BLaER1 (cell line): ENCODE measurements around the gene PLA2G4A.

Experiments used
- H3K27ac ChIP-seq: shearing (Covaris generic); formaldehyde crosslinking; 2 replicates; pipeline ENCODE4 v1.8.1; 2022
- H3K27me3 ChIP-seq: shearing (Covaris generic); formaldehyde crosslinking; 2 replicates; pipeline ENCODE4 v1.8.1; 2022
- H3K36me3 ChIP-seq: shearing (Covaris generic); formaldehyde crosslinking; 2 replicates; pipeline ENCODE4 v1.8.1; 2022
- H3K4me1 ChIP-seq: shearing (Covaris generic); formaldehyde crosslinking; 2 replicates; pipeline ENCODE4 v1.8.1; 2022
- H3K4me2 ChIP-seq: shearing (Covaris generic); formaldehyde crosslinking; 2 replicates; pipeline ENCODE4 v1.8.1; 2022
- H3K4me3 ChIP-seq: shearing (Covaris generic); formaldehyde crosslinking; 2 replicates; pipeline ENCODE4 v1.8.1; 2022
- H3K9ac ChIP-seq: shearing (Covaris generic); formaldehyde crosslinking; 2 replicates; pipeline ENCODE4 v1.8.1; 2022
- H3K9me3 ChIP-seq: shearing (Covaris generic); formaldehyde crosslinking; 2 replicates; pipeline ENCODE4 v1.8.1; 2022
- H4K20me1 ChIP-seq: shearing (Covaris generic); formaldehyde crosslinking; 2 replicates; pipeline ENCODE4 v1.8.1; 2022
- Cebpa-rat ChIP-seq: shearing (Covaris generic); IDR thresholded peaks from 2 replicates; pipeline ENCODE4 v1.8.1; 2022

Gene PLA2G4A

DNA sequence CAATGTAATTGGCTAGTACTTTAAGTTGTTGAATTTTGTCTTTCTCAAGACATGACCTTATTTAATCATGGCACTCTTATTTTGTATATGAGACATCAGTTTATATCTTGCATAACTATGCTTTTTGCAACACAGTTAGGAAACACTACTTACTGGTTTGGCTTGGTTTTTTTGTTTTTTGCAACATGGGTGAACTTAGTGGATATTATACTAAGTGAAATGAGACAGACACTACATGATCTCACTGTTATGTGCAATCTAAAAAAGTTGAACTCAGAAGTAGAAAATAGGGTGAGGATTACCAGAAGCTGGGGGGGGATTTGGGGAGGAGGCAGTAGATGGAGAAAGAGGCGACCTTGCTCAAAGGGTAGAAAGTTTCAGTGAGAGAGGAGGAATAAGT is 132.1 kb downstream of the PLA2G4A start:
- Histone ChIP-seq H3K36me3 (no peaks in the 10 kb centered on the region), H3K27ac (no peak overlapping the region), H3K4me2 (no peak overlapping the region), H3K9ac (no peak overlapping the region), H3K4me3 (no peak overlapping the region), H3K4me1 (no peaks in the 10 kb centered on the region), H3K27me3 (no peaks in the 10 kb centered on the region), H4K20me1 (no peaks in the 10 kb centered on the region), H3K9me3 (no peaks in the 10 kb centered on the region)
- no peak for TF ChIP-seq Cebpa-rat

GRCh38 chr1:186965847-186966246 is 137.1 kb downstream of the PLA2G4A start:
- no peak for TF ChIP-seq Cebpa-rat
- no peaks in the 10 kb centered on the region for H3K4me1 ChIP-seq
- no peaks in the 10 kb centered on the region for H3K27me3 ChIP-seq
- no peaks in the 10 kb centered on the region for H4K20me1 ChIP-seq
- H3K36me3 ChIP-seq, result no peaks in the 10 kb centered on the region
- no peak overlapping the region for H3K27ac ChIP-seq
- H3K9me3 ChIP-seq, result no peaks in the 10 kb centered on the region
- H3K4me3 ChIP-seq, result no peak overlapping the region
- H3K9ac ChIP-seq, result no peak overlapping the region
- no peak overlapping the region for H3K4me2 ChIP-seq

DNA sequence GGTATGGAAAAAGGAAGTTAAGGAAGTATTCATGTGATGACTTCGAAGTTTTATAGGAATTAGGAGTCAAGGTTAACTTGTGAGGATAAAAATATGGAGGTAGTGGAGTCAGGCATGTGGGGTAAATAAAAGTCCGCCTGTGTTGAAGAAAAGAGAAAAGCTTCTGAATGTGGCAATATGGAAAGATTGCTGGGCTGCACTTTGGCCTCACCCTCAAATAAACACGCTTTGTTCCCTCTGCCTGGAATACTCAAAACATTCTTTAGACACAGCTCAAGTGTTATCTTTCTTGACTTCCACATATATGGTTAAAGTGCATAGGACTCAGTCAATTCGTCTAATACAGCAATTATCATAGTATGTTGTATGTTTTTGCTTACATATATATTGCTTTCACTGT is 137.7 kb downstream of the PLA2G4A start:
- Histone ChIP-seq H3K4me2 (no peak overlapping the region), H3K4me1 (no peaks in the 10 kb centered on the region), H3K27me3 (no peaks in the 10 kb centered on the region), H3K27ac (no peak overlapping the region), H3K9me3 (no peaks in the 10 kb centered on the region), H3K9ac (no peak overlapping the region), H3K36me3 (no peaks in the 10 kb centered on the region), H3K4me3 (no peak overlapping the region), H4K20me1 (no peaks in the 10 kb centered on the region)
- TF ChIP-seq Cebpa-rat, result no peak

- Histone ChIP-seq H3K36me3 (no peaks in the 10 kb centered on the region), H3K9ac (no peak overlapping the region), H3K27ac (no peak overlapping the region), H3K9me3 (no peaks in the 10 kb centered on the region), H3K4me1 (no peaks in the 10 kb centered on the region), H3K27me3 (no peaks in the 10 kb centered on the region), H3K4me3 (no peak overlapping the region), H3K4me2 (no peak overlapping the region), H4K20me1 (no peaks in the 10 kb centered on the region)
- TF ChIP-seq Cebpa-rat, result no peak
Measured at GRCh38 chr1:186967656-186968394, 139.1 kb downstream of the PLA2G4A start.

DNA sequence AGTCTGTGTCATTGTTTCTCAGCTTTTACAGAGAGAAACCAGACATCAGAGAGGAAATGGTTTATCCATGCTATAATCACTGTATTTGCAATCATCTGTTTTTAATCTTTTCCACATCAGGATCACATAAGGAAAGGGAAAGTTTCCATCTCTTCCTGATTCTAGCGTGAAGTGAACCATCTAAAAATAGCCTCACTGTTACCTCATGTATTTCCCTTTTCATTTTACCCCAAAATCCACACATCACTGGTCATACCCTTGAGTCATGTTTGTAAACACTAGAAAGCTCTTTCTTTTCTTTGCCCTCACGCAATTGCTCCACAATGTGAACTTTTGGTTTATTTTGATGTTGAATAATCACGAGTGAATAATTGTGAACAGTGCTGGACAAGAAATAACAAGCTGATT is 146.0 kb downstream of the PLA2G4A start:
- Histone ChIP-seq H4K20me1 (no peaks in the 10 kb centered on the region), H3K4me2 (no peak overlapping the region), H3K4me1 (peaks cover 5% of the 10 kb centered on the region; the same call in 1 of the 2 replicates), H3K27ac (no peak overlapping the region), H3K9me3 (no peaks in the 10 kb centered on the region), H3K4me3 (no peak overlapping the region), H3K9ac (no peak overlapping the region), H3K27me3 (no peaks in the 10 kb centered on the region), H3K36me3 (no peaks in the 10 kb centered on the region)
- no peak for TF ChIP-seq Cebpa-rat

DNA sequence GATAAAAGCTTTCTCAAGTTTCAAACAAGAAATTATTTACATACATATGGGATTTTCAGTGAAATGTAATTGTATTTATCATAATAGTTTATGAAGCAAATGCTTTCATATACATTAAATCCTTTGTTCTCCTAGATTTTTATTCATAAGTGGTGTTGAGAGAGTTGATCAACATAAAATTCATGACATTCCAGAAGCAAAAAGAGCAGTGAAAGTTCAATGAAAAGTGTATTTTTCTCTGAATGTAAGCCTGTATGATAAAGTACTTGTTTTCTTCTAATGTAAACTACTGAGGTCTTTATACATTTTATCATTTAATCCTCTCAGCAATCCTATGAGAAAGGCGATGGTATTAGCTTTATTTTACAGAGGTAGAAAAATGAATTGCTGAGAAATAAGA is 146.5 kb downstream of the PLA2G4A start:
- Histone ChIP-seq H3K4me3 (no peak overlapping the region), H3K9me3 (no peaks in the 10 kb centered on the region), H3K9ac (no peak overlapping the region), H3K27ac (no peak overlapping the region), H3K27me3 (no peaks in the 10 kb centered on the region), H3K4me2 (no peak overlapping the region), H4K20me1 (no peaks in the 10 kb centered on the region), H3K36me3 (no peaks in the 10 kb centered on the region), H3K4me1 (peaks cover 5% of the 10 kb centered on the region; the same call in 1 of the 2 replicates)
- TF ChIP-seq Cebpa-rat, result no peak

DNA sequence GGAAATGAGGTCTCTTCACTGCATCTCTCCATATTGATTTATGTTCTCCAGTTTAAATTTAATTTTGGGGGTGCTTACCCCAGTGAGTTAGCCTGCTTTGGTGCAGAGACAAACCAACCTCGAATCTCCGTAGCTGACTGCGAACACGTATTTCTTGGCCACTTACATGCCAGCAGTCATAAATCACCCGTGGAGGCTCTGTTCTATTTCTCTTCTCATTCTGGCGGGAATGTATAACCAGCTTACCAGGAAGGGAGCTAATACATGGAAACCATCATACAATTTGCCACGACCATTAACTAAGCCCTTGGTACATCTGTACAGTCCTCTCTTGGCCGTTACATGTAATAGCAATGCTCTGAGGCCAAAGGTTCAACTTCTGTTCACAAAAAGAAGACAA is 148.0 kb downstream of the PLA2G4A start:
- Histone ChIP-seq H4K20me1 (no peaks in the 10 kb centered on the region), H3K27ac (no peak overlapping the region), H3K4me1 (peaks cover 5% of the 10 kb centered on the region; the same call in 1 of the 2 replicates), H3K4me3 (no peak overlapping the region), H3K27me3 (no peaks in the 10 kb centered on the region), H3K9ac (no peak overlapping the region), H3K4me2 (no peak overlapping the region), H3K36me3 (no peaks in the 10 kb centered on the region), H3K9me3 (no peaks in the 10 kb centered on the region)
- TF ChIP-seq Cebpa-rat, result no peak

- H4K20me1 ChIP-seq, result no peaks in the 10 kb centered on the region
- H3K27ac ChIP-seq, result no peak overlapping the region
- peaks cover 5% of the 10 kb centered on the region; the same call in 1 of the 2 replicates for H3K4me1 ChIP-seq
- H3K9ac ChIP-seq, result no peak overlapping the region
- H3K4me2 ChIP-seq, result no peak overlapping the region
- no peak overlapping the region for H3K4me3 ChIP-seq
- H3K36me3 ChIP-seq, result no peaks in the 10 kb centered on the region
- no peaks in the 10 kb centered on the region for H3K9me3 ChIP-seq
- H3K27me3 ChIP-seq, result no peaks in the 10 kb centered on the region
- TF ChIP-seq Cebpa-rat, result no peak
Measured at GRCh38 chr1:186977266-186977957, 148.7 kb downstream of the PLA2G4A start.

GRCh38 chr1:186978596-186979556 is 150.1 kb downstream of the PLA2G4A start:
- H3K9me3 ChIP-seq, result no peaks in the 10 kb centered on the region
- TF ChIP-seq Cebpa-rat, result no peak
- no peaks in the 10 kb centered on the region for H3K27me3 ChIP-seq
- no peaks in the 10 kb centered on the region for H4K20me1 ChIP-seq
- H3K36me3 ChIP-seq, result no peaks in the 10 kb centered on the region
- no peak overlapping the region for H3K4me3 ChIP-seq
- no peak overlapping the region for H3K4me2 ChIP-seq
- peaks cover 5% of the 10 kb centered on the region; the same call in 1 of the 2 replicates for H3K4me1 ChIP-seq
- H3K27ac ChIP-seq, result no peak overlapping the region
- no peak overlapping the region for H3K9ac ChIP-seq
